Mononuclear cell (primary cell): ENCODE results near the gene UPK3A. TPM values are rescaled to one million over a fixed set of nuclear protein-coding genes. Genes with fewer than 3 reads are reported as not detected.
"Not testable (repeated sequence)": the region's sequence is repeated elsewhere in the genome, so short reads cannot be mapped to it uniquely, and the experiment has no call there.

Experiments used
- H3K27me3 ChIP-seq: 2 replicates; pipeline ENCODE4 v1.6.0; 2011; ENCODE audit warnings: low read length, control low read depth; ENCODE audit not compliant: insufficient read depth
- H3K4me1 ChIP-seq: 2 replicates; pipeline ENCODE4 v1.5.1; 2011; ENCODE audit warnings: mild to moderate bottlenecking, low read length, control low read depth; ENCODE audit not compliant: insufficient read depth
- H3K4me3 ChIP-seq: 2 replicates; pipeline ENCODE4 v1.5.1; 2011; ENCODE audit warnings: mild to moderate bottlenecking, low read length, moderate library complexity
- H3K9me3 ChIP-seq: 2 replicates; pipeline ENCODE4 v1.5.1; 2011; ENCODE audit warnings: low read depth, mild to moderate bottlenecking, control low read depth, low read length
- total RNA-seq: library from RNA; depleted of rRNA; stranded (reverse); fragments of >200 nt; gene quantifications from one replicate; pipeline ENCODE4 v1.2.3, GENCODE V29; 2012

The UPK3A gene
- total RNA-seq, 1 donor: 0.94 TPM

DNA sequence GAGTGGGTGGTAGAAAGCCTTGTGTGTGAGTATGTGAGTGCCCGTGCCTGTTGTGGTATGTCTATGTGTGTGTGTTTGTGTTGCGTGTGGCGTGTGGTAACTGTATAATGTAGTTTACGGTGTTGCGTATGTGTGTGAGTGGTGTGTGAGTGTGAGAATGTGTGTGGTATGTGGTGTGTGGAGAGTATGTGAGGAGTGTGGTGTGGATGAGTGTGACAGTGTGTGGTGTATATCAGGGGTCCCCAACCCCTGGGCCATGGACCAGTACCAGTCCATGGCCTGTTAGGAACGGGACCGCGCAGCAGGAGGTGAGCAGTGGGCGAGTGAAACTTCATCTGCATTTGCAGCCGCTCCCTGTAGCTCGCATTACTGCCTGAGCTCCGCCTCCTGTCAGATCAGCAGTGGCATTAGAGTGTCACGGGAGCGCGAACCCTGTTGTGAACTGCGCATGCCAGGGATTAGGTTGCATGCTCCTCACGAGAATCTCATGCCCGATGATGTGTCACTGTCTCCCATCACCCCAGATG, 5.7 kb downstream of the UPK3A start:
- H3K4me1 ChIP-seq: peaks cover 69% of the 10 kb centered on the region

DNA sequence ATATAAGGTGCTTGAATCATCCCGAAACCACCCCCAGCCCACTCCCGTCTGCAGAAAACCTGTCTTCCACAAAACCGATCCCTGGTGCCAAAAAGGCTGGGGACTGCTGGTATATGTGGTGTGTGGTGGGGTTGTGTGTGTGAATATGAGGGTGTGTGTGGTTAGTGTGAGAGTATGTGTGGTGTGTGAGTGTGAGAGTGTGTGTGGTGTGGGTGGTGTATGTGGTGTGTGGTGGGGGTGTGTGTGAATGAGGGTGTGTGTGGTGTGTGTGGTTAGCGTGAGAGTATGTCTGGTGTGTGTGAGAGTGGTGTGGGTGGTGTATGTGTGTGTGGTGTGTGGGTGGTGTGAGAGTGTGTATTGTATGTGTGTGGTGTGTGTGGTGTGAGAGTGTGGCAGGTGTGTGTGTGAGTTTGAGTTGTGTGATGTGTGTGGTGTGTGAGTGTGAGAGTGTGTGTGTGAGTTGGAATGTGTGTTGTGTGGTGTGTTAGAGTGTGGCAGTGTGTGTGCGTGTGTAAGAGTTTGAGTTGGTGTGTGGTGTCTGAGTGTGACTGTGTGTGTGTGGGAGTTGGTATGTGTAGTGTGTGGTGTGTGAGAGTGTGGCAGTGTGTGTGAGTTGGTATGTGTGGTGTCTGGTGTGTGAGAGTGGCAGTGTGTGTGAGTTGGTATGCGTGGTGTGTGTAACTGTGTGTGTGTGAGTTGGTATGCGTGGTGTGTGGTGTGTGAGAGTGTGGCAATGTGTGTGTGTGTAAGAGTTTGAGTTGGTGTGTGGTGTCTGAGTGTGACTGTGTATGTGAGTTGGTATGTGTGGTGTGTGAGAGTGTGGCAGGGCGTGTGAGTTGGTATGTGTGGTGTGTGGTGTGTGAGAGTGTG, 6.5 kb downstream of the UPK3A start:
- peaks cover 67% of the 10 kb centered on the region for H3K4me1 ChIP-seq
- no peaks in the 10 kb centered on the region for H3K27me3 ChIP-seq
- no peaks in the 10 kb centered on the region for H3K9me3 ChIP-seq
- H3K4me3 ChIP-seq: no peak overlapping the region

More for the DNA sequence above, 5.7 kb downstream of the UPK3A start:
- H3K27me3 ChIP-seq: no peaks in the 10 kb centered on the region
- no peaks in the 10 kb centered on the region for H3K9me3 ChIP-seq
- H3K4me3 ChIP-seq: no peak overlapping the region

DNA sequence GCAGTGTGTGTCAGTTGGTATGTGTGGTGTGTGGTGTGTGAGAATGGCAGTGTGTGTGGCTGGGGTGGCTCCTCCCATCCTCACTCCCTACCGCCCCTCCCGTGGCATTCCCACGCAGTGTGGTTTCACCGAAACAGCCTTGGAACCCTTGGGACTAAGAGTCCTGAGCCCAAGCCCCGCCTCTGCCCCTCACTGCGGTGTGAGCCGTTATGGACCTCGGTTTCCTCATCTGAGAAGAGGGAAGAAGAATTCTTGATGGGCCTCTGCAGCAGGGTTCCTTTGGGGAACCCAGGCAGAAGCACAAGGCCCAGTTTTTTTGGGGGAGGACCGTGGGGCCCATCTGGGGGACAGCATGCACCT, 7.2 kb downstream of the UPK3A start:
- Histone ChIP-seq H3K9me3 (no peaks in the 10 kb centered on the region), H3K4me3 (no peak overlapping the region), H3K27me3 (no peaks in the 10 kb centered on the region), H3K4me1 (peaks cover 67% of the 10 kb centered on the region)

DNA sequence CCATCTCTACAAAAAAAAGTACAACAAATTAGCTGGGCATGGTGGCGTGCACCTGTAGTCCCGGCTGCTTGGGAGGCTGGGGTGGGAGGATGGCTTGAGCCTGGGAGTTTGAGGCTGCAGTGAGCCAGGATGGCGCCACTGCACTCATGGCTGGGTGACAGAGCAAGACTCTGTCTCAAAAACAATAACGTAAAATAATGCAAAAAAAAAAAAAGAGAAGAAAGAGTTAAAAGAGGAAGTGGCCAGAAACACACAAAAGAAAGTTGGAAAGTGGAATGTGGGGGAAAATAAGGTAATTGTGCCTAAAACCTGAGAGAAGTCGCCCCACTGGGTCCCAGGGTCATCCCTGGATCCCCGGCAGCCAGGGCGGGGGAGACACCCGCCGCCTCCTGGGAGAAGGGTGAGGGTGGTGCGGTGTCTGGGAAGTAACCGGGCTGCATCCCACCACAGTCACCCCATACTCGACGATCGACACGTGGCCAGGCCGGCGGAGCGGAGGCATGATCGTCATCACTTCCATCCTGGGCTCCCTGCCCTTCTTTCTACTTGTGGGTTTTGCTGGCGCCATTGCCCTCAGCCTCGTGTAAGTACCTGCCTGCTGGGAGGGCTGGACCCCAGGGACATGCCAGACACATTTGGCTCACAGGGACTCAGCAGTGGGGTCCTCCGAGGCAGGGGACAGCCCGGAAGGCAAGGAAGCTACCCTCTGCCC, 8.1 kb downstream of the UPK3A start:
- H3K4me3 ChIP-seq: no peak overlapping the region
- H3K27me3 ChIP-seq: no peaks in the 10 kb centered on the region
- no peaks in the 10 kb centered on the region for H3K9me3 ChIP-seq
- H3K4me1 ChIP-seq: peaks cover 65% of the 10 kb centered on the region

DNA sequence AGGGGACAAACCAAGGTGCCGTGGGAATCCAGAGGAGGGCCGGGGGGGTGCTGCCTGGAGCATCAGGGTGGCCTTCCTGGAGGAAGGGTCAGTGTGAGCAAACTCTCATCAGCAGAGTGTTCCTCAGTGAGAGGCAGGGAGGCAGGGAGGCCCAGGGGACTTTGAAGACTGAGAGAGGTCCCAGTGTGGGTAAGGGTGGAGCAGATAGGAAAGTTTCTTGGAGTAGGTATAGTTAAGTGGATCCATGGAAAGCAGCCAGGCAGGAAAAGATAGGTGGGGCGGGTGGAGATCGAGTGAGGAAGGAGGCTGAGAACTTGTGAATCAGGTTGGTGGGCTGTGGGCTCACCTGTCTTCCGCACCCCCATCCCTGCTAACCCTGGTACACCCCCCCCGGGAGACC, 9.3 kb downstream of the UPK3A start:
- Histone ChIP-seq H3K4me3 (no peak overlapping the region), H3K4me1 (peaks cover 53% of the 10 kb centered on the region)

DNA sequence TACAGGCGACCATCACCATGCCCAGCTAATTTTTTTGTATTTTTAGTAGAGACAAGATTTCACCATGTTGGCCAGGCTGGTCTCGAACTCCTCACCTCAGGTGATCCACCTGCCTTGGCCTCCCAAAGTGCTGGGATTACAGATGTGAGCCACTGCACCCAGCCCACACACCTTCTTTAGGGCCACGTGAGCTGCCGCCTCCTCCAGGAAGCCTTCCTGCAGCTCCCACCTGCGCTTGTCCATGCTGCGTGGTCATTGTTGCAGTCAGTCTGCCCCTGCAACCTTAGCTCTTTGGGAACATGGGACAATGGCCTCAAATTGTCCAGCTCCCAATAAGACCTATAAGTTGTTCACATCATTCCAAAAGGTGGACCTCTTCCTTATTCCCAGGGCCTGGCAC, 10.3 kb downstream of the UPK3A start:
- not testable (repeated sequence) for H3K9me3 ChIP-seq, H3K27me3 ChIP-seq
- H3K4me1 ChIP-seq: peaks cover 51% of the 10 kb centered on the region

More for the DNA sequence above, 9.3 kb downstream of the UPK3A start:
- H3K9me3 ChIP-seq: no peaks in the 10 kb centered on the region
- H3K27me3 ChIP-seq: no peaks in the 10 kb centered on the region

DNA sequence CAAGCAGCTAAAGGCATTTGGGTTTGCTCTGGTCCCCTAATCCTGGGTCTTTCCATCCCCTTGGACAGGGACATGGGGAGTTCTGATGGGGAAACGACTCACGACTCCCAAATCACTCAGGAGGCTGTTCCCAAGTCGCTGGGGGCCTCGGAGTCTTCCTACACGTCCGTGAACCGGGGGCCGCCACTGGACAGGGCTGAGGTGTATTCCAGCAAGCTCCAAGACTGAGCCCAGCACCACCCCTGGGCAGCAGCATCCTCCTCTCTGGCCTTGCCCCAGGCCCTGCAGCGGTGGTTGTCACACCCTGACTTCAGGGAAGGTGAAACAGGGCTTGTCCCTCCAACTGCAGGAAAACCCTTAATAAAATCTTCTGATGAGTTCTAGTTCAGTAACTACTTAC, 10.7 kb downstream of the UPK3A start:
- Histone ChIP-seq H3K4me3 (no peak overlapping the region), H3K27me3 (no peaks in the 10 kb centered on the region), H3K4me1 (peaks cover 50% of the 10 kb centered on the region), H3K9me3 (no peaks in the 10 kb centered on the region)

More for the DNA sequence above, 10.3 kb downstream of the UPK3A start:
- not testable (repeated sequence) for H3K4me3 ChIP-seq

DNA sequence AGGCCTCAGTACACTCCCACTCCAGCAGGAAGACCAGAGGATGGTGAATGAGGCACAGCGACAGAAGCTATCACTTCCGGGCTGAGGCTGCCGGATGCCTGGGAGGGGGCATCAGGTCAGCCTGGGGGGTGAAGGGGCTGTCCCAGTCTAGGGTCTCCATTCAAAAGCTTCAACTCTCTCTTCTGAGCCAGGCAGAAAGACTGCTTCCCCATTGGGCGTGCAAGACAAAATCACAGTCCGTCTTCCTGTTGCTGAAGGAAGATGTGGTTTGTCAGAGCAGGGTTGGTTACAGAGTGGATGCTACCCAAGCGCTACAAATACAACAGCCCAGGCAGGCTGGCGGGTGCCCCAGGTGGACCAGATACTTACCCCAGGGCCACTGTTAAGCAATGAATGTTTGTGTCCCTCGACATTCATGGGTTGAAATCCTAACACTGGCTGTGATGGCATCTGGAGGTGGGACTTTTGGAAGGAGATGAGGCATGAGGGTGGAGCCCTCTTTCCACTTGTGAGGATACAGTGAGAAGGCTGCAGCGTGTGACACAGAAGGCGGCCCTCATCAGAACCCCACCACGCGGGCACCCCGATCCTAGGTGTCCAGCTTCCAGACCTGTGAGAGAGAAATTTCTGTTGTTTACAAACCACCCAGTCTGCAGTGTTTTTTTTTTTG, 12.0 kb downstream of the UPK3A start:
- peaks cover 38% of the 10 kb centered on the region for H3K4me1 ChIP-seq
- H3K4me3 ChIP-seq: no peak overlapping the region

DNA sequence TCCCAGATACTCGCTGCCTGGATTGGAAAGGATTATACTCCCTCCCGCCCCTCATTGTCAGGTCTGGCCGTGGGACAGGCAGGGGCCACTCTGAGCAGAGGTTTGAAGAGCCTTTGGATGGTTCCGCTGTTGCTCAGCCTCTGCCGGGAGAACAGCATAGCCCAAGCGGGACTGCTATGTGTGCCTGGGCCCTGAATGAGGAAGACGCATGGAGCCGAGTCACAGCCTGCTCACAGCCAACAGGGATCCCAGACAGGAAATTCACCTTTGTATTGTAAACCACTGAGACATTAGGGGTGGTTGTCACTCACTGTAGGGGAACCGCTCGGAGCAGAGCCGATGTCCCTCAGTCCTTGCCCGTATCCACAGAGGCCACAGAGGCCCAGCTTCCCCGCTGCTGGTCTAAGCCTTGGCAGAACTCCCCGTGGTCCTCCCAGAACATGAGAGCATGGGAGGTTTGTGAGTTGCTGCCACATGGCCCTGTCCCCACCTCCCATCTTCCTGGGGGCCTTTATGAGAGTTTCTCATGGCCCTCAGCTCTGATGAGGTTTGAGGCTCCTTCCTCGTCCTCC, 14.3 kb downstream of the UPK3A start:
- no peaks in the 10 kb centered on the region for H3K9me3 ChIP-seq
- H3K4me1 ChIP-seq: peaks cover 24% of the 10 kb centered on the region

More for the DNA sequence above, 12.0 kb downstream of the UPK3A start:
- H3K27me3 ChIP-seq: no peaks in the 10 kb centered on the region
- no peaks in the 10 kb centered on the region for H3K9me3 ChIP-seq

DNA sequence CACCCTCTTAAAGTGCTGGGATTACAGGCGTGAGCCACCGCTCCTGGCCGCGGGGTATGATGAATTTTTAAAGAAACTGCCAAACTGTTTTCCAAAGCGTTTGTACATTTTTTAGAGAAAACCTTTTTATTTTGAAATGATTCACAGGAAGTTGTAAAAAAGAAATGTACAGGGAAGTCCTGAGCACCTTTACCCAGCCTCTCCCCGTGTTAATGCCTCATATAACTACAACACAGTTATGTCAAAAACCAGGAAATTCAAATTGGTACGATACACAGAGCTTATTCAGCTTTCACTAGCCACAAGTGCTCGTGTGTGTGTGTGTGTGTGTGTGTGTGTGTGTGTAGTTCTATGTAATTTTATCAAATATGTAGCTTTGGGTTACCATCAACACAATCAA, 18.0 kb downstream of the UPK3A start:
- no peaks in the 10 kb centered on the region for H3K9me3 ChIP-seq
- H3K4me1 ChIP-seq: peaks cover 4% of the 10 kb centered on the region
- H3K4me3 ChIP-seq: no peak overlapping the region
- H3K27me3 ChIP-seq: no peaks in the 10 kb centered on the region

More for the DNA sequence above, 14.3 kb downstream of the UPK3A start:
- H3K4me3 ChIP-seq: no peak overlapping the region
- no peaks in the 10 kb centered on the region for H3K27me3 ChIP-seq

DNA sequence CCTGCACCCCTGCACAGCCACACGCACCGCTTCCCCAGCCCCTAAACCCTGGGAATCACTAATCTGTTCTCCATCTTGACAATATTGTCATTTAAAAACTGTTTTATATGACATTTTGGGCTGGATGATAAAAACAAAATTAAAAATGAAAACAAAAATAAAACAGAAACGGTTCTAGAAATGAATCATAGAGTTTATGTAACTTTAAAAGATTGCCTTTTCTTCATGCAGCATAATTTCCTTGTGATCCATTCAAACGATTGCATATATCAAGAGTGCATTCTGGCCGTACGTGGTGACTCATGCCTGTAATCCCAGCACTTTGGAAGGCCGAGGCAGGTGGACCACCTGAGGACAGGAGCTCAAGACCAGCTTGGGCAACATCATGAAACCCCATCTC, 18.4 kb downstream of the UPK3A start:
- H3K27me3 ChIP-seq: no peaks in the 10 kb centered on the region

DNA sequence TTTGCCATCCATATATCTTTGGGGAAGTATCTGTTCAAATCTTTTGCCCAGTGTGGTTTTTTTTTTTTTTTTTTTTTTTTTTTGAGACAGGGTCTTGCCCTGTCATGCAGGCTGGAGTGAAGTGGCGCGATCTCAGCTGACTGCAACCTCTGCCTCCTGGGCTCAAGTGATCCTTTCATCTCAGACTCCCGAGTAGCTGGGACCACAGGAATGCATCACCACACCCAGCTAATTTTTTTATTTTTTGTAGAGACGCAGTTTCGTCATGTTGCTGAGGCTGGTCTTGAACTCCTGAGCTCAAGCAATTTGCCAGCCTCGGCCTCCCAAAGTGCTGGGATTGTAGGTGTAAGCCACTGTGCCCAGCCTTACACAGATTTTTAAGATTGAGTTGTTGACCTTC, 20.2 kb downstream of the UPK3A start:
- Histone ChIP-seq H3K4me3 (no peak overlapping the region), H3K27me3 (no peaks in the 10 kb centered on the region), H3K4me1 (peaks cover 14% of the 10 kb centered on the region), H3K9me3 (no peaks in the 10 kb centered on the region)

More for the DNA sequence above, 18.4 kb downstream of the UPK3A start:
- Histone ChIP-seq H3K9me3 (no peaks in the 10 kb centered on the region), H3K4me3 (no peak overlapping the region), H3K4me1 (peaks cover 4% of the 10 kb centered on the region)

DNA sequence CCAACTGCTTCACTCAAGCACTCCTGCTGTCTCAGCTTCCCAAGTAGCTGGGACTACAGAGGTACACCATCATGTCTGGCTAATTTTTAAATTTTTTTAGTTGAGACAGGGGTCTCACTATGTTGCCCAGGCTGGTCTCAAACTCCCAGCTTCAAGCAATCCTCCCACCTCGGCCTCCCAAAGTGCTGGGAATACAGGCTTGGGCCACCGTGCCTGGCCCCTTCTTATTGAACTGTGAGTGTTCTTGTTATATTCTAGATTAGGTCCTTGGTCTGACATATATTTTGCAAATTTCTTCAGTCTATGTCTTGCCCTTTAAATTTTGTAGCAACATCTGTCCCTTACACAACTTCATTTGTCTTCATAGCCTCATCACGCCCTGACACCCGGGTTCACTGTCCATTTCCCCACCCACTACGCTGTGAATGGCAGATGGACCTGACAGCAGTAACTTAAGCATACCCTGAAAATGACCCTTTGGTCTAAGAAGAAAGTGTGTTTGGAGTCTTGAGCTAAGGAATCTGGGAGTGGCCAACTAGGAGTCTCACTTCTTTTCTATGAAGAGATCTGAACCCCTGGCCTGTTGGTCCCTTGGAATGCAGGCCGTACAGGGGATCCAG, 20.8 kb downstream of the UPK3A start:
- Histone ChIP-seq H3K4me1 (peaks cover 19% of the 10 kb centered on the region), H3K9me3 (no peaks in the 10 kb centered on the region), H3K27me3 (no peaks in the 10 kb centered on the region), H3K4me3 (no peak overlapping the region)

DNA sequence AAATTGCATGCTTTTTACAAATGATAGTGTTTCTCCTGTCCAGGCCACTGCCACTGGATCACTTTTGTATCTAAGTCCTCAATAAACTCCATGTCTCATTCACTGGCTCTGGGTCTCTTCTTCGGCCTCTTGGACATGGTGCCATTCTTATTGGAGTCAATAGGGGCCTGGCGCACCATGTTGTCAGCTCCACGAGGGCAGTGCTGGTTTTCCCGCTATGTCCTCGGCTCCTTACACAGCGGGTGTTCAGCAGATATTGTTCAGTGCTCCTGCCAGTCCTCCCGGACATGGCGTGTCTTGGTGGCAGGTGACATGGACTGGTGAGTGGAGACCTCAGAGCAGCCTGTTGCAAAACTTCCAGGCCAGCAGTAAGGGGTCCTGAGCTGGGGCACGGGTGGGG, 21.4 kb downstream of the UPK3A start:
- Histone ChIP-seq H3K27me3 (no peaks in the 10 kb centered on the region), H3K4me3 (no peak overlapping the region), H3K9me3 (no peaks in the 10 kb centered on the region), H3K4me1 (peaks cover 24% of the 10 kb centered on the region)
